Osteocyte (in vitro differentiated cells): ENCODE data around the gene CHCHD3. TPM values are rescaled to one million over a fixed set of nuclear protein-coding genes. Genes with fewer than 3 reads are reported as not detected.

ENCODE experiments used
- DNase-seq: peaks from one replicate; pipeline ENCODE4 v3.0.0; 2021; ENCODE audit warnings: mixed read lengths; ENCODE audit not compliant: unreplicated experiment; ENCODE audit errors: extremely low spot score
- H3K27ac Mint-ChIP-seq: one replicate; pipeline ENCODE4 v1.8.0; 2021; ENCODE audit warnings: mild to moderate bottlenecking, mixed read lengths; ENCODE audit not compliant: unreplicated experiment
- H3K27me3 Mint-ChIP-seq: one replicate; pipeline ENCODE4 v1.8.0; 2021; ENCODE audit warnings: mixed read lengths; ENCODE audit not compliant: unreplicated experiment
- H3K36me3 Mint-ChIP-seq: one replicate; pipeline ENCODE4 v1.8.0; 2021; ENCODE audit warnings: mixed read lengths; ENCODE audit not compliant: unreplicated experiment
- H3K4me1 Mint-ChIP-seq: one replicate; pipeline ENCODE4 v1.8.0; 2021; ENCODE audit warnings: mixed read lengths; ENCODE audit not compliant: unreplicated experiment
- H3K4me3 Mint-ChIP-seq: one replicate; pipeline ENCODE4 v1.8.0; 2021; ENCODE audit warnings: mild to moderate bottlenecking, moderate library complexity, mixed read lengths; ENCODE audit not compliant: unreplicated experiment
- H3K9me3 Mint-ChIP-seq: one replicate; pipeline ENCODE4 v1.8.0; 2021; ENCODE audit warnings: mixed read lengths; ENCODE audit not compliant: unreplicated experiment
- CTCF ChIP-seq: fragments of 200-600 bp; sonication (generic); IDR thresholded peaks from 2 replicates; pipeline ENCODE4 v1.5.0; 2021; ENCODE audit warnings: antibody characterized with exemption, mild to moderate bottlenecking, moderate library complexity
- total RNA-seq: library from RNA; stranded (reverse); gene quantifications from 2 replicates; pipeline ENCODE4 v1.2.1, GENCODE V29; 2021

The CHCHD3 gene
- total RNA-seq, 1 donor from 2014 or later = 47.4 TPM

DNA sequence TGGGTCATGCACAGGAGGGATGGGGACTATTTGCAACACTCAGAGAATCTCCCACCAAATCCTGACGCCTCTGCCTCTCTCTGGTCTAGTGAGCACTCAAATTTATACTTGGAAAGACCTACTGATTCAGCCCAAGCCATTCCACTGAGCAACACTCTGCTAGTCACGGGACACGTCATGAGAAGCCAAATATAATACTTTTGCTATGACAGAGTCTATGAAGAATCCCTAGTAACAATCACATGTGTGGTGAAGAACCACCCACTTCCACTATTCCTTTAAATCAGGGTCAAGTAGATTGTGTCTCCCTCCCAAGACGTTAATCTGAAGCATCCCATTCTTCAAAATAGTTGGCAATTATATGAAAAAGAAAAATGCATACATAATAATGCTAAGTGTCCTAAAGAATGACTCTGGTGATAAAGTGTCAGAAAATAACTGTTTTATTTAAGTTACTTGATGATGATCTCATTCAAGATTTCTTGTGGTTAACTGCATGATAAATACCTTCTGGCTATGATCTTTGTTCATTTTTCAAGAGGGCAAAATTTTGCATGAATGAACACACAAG is 28.5 kb downstream of the CHCHD3 start:
- Mint-ChIP-seq H3K27ac (peak overlapping the region; percentile 89), H3K4me1 (peaks cover 44% of the 10 kb centered on the region), H3K27me3 (no peaks in the 10 kb centered on the region), H3K4me3 (peak overlapping the region; percentile 15), H3K36me3 (no peaks in the 10 kb centered on the region), H3K9me3 (no peaks in the 10 kb centered on the region)
- TF ChIP-seq CTCF = no peak
- no peak for DNase-seq

- Mint-ChIP-seq H3K9me3 (no peaks in the 10 kb centered on the region), H3K4me3 (peak overlapping the region; percentile 15), H3K36me3 (no peaks in the 10 kb centered on the region), H3K27me3 (no peaks in the 10 kb centered on the region), H3K4me1 (peaks cover 49% of the 10 kb centered on the region), H3K27ac (peak overlapping the region; percentile 89)
- TF ChIP-seq CTCF = no peak
- DNase-seq = no peak
These were observed 29.1 kb downstream of the CHCHD3 start for GRCh38 chr7:133052826-133053225.

DNA sequence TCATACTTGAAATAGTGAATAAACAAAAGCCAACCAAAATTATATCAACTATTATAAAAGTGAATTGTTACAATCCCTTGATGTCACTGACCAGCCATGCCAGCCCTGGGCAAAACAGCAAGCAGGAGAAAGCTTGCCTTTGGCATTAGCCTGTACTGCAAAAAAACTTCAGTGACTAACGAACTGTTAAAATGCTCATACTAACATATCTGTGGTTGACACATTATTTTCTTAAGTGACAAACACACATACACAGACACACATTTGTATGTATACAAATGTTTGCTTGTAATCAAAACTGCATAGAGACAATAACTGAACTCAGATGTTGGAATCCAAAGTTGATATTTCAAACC is 29.5 kb downstream of the CHCHD3 start:
- Mint-ChIP-seq H3K36me3 (no peaks in the 10 kb centered on the region), H3K27ac (peak overlapping the region; percentile 89), H3K27me3 (no peaks in the 10 kb centered on the region), H3K4me1 (peaks cover 53% of the 10 kb centered on the region), H3K4me3 (no peak overlapping the region), H3K9me3 (no peaks in the 10 kb centered on the region)
- no peak for DNase-seq
- no peak for TF ChIP-seq CTCF

DNA sequence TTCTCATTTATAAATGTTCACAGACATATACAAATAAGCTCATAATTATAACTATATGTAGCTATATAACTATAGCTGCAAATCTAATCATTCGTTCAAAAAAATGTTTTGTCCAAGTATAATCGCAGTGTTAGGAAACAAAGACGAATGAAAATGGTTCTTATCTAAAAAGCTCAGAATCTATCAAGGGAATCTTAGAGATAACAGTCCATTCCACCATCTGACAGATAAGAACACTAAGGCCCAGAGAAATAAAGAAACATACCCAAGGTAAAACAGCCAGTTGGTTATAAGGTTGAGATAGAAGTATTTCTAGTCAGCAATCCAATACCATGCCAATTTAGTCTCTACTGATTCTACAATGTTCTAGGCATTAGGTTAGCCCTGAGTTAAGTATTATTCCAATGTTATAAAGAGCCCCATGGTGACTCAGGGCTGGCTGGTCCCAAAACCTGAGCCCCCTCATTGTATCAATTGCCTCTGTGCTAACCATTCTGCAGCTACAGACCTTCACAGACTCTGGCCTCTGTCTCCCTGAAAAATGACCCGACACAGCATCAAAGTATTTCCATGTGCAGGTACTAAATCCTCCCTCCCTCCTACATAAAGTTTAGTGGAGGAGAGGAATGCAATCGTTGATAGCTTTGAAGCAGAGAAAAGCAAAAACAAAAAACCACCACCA is 30.0 kb downstream of the CHCHD3 start:
- Mint-ChIP-seq H3K4me1 (peaks cover 58% of the 10 kb centered on the region), H3K36me3 (no peaks in the 10 kb centered on the region), H3K9me3 (no peaks in the 10 kb centered on the region), H3K27me3 (no peaks in the 10 kb centered on the region), H3K4me3 (no peak overlapping the region), H3K27ac (no peak overlapping the region)
- no peak for TF ChIP-seq CTCF
- no peak for DNase-seq

DNA sequence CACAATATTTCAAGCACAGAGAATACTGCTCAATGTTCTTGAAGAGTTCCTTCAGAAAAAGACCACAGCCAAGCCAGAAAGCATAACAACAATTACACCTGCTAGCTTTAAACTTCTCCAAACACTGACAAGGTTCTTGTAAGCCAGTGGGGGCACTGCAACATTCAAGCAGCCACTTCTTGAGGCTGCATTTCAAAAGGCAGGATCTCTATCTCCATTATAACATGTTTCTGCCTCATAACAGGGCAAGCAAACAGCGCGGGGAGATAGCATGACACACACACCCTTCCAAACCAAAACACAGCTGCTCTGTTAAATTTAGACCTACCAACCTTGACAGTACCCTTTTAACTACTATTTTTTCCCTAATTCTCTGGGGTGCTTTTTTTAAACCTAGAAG is 30.8 kb downstream of the CHCHD3 start:
- DNase-seq = no peak
- peak; percentile 48 for TF ChIP-seq CTCF
- Mint-ChIP-seq H3K27ac (no peak overlapping the region), H3K4me1 (peaks cover 59% of the 10 kb centered on the region), H3K4me3 (no peak overlapping the region), H3K9me3 (no peaks in the 10 kb centered on the region), H3K27me3 (no peaks in the 10 kb centered on the region), H3K36me3 (no peaks in the 10 kb centered on the region)
